Hematopoietic multipotent progenitor cell treated with erythropoietin and hydrocortisone succinate and interleukin-3 and kit ligand, for 17 days (in vitro differentiated cells): Measurements from ENCODE around the gene ZFYVE1.
"Not testable (repeated sequence)": the region's sequence is repeated elsewhere in the genome, so short reads cannot be mapped to it uniquely, and the experiment has no call there.

Source experiments
- DNase-seq: peaks from one replicate; pipeline ENCODE4 v3.0.0-alpha.2; 2015; ENCODE audit warnings: low spot score

The ZFYVE1 gene, protein sequence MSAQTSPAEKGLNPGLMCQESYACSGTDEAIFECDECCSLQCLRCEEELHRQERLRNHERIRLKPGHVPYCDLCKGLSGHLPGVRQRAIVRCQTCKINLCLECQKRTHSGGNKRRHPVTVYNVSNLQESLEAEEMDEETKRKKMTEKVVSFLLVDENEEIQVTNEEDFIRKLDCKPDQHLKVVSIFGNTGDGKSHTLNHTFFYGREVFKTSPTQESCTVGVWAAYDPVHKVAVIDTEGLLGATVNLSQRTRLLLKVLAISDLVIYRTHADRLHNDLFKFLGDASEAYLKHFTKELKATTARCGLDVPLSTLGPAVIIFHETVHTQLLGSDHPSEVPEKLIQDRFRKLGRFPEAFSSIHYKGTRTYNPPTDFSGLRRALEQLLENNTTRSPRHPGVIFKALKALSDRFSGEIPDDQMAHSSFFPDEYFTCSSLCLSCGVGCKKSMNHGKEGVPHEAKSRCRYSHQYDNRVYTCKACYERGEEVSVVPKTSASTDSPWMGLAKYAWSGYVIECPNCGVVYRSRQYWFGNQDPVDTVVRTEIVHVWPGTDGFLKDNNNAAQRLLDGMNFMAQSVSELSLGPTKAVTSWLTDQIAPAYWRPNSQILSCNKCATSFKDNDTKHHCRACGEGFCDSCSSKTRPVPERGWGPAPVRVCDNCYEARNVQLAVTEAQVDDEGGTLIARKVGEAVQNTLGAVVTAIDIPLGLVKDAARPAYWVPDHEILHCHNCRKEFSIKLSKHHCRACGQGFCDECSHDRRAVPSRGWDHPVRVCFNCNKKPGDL

DNA sequence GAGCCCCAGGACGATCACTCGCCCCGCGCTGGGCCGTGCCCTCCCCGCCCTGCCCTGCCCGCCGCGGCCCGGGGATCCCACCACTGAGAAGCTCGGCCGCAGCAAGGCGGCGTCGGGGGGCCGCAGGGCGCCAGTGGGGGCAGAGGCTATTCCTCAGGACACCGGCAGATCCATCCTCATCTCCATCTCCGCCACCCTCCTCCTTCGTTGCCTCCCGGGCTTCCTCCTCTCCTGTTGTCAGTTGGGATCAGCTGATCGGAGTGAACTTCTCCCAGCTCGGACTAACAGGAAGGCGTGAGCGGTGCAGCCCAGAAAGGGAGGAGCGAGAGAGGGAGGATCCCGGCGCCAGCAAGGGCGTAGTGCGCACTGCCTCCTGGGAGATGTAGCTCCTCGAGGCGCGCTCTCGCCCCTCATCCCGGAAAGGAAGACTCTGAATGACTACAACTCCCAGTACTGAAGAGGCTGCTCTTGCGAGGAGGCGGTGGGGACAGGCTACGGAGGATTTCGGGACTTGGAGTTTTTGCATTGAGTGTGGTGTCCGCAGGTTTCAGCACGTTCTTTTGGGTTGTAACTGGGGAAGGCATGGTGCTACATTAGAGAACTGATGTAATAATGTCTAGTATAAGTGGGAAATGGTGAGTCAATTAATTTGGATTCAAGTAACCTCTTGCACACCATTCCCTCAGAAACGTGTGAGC lies at the start of gene ZFYVE1:
ZFYVE1 (minus strand) TSS at position 262 of the 698 bp plus-strand sequence. CDS start 2,598 bp downstream, outside the sequence.
- DNase-seq, result peak; percentile 93

DNA sequence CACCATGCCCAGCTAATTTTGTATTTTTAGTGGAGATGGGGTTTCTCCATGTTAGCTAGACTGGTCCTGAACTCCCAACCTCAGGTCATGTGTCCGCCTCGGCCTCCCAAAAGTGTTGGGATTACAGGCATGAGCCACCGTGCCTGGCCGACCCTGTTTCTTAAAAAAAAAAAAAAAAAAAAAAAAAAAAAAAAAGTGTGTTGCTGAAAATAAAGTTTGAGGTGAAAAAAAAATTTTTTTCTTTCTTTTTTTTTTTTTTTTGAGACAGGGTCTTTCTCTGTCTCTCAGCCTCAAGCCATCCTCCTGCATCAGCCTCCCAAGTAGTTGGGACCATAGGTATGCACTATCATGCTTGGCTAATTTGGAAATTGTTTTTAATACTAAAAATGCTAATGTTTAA lies 42.7 kb upstream of the ZFYVE1 start:
- DNase-seq, result no peak

DNA sequence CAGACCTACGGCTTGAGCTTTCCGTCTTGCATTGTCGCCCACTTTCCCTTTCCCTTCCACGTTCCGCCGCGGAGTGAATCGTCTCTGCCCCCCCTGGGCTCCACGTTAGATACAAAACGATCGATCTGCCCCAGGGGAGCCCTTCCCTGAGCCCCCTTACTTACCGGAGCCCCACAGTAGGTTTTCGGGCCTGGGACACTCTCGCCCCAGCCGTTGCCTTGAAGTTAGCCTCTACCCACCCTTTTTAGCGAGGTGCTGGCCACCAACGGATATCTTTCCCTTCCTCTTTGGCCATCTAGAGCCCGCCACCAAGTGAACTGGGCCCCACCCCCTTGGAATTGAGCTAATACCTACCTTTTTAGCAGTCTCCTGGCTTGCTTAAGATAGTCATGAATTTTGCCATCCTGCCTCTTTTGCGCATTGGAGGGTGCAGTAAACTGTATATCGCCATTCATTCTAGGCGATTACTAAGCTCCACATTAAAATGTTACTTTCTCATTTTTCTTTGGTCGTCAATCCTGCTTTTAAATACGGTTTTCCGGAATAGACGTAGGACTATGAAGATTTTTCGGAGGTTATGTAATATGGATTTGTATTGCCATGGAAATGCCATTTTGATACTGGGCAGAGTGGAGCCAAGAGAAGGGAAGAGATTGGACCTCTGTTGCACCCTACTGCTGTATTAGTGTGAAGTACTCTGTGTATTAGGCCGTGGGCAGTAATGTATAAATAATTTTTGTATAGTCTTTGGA lies 32.2 kb upstream of the ZFYVE1 start:
- no peak for DNase-seq

DNA sequence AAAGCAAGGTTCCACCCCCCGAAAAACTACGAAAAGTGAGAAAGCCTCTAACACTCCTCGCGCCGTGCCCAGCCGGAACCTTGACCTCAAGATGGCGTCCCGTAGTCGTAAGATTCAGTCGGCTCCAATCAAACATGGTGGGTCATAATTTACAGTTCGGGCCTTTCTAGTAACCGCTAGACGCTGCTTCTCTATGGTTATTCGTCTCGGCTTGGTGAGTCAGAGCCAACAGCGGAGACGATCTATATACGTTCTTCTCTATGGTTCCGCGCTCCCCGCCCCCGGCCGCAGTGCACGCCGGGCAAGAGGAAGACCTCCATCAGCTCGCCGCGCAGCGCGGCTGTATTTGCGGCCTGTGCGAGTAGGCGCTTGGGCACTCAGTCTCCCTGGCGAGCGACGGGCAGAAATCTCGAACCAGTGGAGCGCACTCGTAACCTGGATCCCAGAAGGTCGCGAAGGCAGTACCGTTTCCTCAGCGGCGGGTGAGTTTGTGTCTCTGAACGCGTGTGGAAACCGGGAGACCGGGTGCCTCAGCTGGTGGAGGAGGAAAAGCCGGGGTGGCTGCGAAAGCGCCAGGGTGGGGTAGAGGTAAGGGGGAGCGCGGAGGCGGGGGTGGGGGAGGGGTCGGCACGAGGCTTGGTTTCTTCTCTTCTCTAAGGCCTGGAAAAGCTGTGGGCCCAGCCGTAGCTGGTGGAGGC lies 31.5 kb upstream of the ZFYVE1 start, which contains the start of gene RBM25:
RBM25 (plus strand) TSS at position 311 of the 698 bp plus-strand sequence. CDS start 13,108 bp downstream, outside the sequence.
- DNase-seq, result peak; percentile 97

DNA sequence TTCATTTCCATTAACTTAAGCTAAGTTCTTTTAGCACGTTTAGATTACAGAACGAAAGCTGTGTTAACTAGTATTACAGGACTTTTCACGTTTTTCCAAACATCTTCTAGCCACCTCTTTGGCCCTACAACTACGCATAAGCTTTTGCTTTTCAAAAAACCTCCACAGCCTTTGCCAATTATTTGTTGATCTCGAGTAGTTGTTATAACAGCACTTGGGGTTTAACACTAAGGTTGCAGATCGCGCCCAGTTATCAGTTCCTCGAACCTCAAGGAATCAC lies 31.0 kb upstream of the ZFYVE1 start:
- no peak for DNase-seq

DNA sequence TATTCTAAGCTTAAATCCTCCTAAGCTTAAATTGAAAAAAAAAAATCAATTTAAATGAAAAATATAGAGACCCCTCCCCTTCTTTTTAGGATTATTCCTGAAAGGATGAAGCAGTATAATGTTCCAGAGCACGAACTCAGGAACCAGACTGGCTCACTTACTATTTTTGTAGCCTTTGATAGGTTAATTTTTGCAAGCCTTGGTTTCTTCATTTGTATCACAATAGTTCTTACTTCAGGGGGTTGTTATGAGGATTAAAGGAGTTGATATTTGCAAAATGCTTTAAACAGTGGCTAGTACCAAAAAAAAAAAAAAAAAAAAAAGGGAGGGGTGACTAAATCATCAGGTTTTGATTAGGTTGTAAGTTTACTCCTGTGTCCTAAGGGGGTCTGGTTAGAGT lies 28.3 kb upstream of the ZFYVE1 start:
- no peak for DNase-seq

DNA sequence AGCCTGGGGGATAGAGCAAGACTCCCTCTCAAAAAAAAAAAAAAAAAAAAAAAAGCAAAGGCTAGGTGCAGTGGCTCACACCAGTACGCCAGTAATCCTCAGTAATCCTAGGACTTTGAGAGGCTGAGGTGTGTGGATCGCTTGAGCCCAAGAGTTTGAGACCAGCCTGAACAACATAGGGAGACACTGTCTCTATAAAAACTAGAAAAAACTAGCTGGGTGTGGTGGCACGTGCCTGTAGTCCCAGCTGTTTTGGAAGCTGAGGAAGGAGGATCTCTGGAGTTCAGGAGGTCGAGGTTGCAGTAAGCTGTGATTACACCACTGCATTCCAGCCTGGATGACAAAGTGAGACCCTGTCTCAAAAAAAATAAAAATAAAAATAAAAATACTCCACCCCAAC lies 22.5 kb upstream of the ZFYVE1 start:
- no peak for DNase-seq

DNA sequence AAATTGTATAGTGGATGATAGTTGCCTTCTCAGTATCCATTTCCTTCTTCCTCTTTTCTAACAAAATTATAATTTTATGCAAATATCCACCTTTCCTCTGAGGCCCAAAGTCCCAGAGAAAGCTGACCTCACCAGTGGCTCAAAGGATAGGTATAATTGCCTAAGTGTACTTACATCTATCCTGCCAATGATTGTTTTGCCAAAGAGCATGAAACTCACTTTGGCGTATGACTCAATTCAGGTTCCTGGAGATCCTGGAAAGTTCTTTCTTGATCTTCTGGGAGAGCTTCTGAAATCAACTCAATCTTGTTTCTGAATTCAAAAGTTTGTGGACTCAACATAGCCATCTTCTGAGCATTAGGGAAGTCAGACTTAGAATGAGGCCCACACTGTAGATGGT lies 20.9 kb upstream of the ZFYVE1 start:
- DNase-seq, result no peak

DNA sequence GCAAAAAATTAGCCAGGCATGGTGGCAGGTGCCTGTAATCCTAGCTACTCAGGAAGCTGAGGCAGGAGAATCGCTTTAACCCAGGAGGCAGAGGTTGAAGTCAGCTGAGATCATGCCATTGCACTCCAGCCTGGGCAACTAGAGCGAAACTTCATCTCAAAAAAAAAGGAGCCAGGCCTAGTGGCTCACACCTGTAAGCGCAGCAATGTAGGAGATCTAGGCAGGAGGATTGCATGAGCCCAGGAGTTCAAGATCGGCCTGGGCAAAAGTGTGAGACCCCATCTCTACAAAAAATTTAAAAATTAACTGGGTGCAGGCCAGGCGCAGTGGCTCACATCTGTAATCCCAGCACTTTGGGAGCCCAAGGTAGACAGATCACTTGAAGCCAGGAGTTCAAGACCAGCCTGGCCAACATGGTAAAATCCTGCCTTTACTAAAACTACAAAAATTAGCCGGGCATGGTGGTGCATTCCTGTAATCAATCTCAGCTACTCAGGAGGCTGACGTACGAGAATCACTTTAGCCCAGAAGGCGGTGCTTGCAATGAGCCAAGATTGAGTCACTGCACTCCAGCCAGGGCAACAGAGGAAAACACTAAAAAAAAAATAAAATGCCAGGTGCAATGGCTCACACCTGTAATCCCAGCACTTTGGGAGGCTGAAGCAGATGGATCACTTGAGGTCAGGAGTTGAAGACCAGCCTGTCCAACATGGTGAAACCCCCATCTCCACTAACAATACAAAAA lies 10.0 kb upstream of the ZFYVE1 start:
- DNase-seq, result not testable (repeated sequence)

DNA sequence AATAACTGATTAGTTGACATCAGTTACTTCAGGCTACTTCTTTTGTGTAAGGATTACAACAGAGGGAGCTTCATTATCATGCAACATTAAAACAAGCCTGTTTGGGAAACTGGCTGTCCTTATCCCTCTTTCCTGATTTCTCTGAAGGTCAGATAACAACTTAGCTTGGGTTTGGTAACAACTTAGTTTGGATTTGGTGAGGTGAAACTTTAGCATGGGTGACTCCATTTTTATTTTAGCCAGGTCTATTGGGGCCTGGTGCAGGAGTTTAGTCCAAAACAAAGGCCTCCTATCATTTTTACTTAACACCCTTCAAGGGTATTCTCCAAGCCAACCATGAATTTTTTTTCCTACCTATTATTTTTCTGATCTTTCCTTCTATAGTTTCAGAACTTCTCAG lies 1.1 kb upstream of the ZFYVE1 start:
- DNase-seq, result no peak

DNA sequence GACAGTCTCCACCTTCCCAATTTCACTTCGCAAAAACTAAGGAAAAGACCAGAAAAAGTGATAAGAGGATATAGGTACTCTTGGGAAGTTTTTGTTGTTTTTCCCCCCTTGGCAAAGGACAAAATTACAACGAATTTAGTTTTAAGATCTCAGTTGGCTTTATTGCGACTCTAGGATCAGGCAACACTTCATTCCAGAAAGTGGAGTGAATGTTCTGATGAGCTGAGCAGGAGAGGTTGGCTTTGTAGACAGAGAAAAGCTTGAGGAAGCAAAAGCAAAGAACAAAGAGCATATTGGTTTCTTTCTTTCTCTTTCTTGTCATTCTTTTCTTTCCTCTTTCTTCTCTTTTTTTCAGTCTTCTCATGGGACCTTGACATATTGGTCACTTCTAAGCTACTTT lies 640 bp upstream of the ZFYVE1 start:
- DNase-seq, result no peak

DNA sequence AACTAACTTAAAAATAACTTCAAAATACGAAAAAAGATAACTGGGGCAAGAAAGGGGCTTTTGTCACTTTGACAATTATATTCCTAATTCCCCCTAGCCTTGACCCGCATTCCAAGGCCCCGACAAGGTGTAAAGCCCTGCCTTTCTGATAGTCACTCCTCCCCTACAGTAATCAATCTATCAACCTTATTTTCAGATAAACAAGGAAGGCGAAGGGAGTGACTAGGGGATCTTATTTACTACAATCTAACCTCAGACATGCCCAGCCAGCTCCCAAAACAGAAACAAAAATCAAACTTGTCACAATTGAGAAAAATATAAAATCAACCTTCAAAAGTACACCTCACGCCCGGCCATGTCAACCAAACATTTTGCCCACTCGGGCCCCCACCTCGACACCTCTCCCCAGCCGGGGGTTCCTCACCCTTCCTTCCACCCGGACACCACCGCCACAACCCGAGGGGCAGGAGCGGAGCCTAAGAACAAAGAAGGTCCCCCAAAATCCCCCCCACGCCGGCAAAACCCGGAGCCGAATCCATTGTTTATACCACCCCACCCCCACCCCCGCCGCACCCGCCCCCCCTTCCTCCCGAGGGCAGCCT lies 562 bp downstream of the ZFYVE1 start:
- peak; percentile 63 for DNase-seq

DNA sequence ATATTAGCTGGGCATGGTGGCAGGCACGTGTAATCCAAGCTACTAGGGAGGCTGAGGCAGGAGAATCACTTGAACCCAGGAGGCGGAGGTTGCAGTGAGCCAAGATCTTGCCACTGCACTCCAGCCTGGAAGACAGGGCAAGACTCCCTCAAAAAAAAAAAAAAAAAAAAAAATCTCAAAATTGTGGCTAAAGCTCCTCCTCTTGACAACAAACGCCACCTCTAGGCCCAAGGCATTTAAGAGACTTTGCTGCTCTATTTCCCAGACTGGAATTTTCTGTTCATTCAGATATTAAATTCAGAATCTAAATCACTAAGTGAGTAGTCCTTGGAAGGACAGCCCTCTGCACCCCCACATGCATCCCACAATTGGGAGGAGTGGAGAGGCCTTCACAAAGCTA lies 1.4 kb downstream of the ZFYVE1 start:
- DNase-seq, result peak; percentile 49

DNA sequence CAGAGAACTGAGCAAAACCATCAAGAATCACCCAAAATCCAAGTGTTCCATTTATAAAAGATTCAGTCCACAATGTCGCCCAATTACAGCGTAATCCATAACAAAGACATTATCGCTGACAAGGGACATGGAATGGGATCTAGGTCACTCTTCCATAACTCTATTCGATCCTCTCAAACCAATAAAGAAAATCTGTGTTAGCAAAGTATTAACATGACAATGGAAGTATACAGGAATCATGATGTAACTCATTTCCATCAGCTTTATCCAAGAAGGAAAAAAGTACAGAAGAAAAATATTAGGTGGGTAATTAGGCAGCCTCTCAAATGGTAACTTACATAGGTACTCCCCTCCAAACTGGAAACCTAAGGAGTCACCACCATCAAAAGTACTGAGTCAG lies 4.9 kb downstream of the ZFYVE1 start:
- no peak for DNase-seq

DNA sequence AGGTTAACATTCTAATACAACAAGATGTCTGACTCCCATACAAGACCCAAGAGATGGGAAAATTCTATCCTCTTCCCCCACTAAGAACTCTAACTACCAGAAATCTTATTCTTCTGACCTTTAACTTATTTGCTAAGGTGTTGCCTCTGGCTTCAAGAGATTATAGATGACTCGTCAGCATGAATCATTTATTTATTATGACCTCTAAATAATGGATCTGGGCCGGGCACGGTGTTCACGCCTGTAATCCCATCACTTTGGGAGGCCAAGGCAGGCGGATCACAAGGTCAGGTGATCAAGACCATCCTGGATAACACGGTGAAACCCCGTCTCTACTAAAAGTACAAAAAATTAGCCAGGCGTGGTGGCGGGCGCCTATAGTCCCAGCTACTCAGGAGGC lies 10.9 kb downstream of the ZFYVE1 start:
- not testable (repeated sequence) for DNase-seq

DNA sequence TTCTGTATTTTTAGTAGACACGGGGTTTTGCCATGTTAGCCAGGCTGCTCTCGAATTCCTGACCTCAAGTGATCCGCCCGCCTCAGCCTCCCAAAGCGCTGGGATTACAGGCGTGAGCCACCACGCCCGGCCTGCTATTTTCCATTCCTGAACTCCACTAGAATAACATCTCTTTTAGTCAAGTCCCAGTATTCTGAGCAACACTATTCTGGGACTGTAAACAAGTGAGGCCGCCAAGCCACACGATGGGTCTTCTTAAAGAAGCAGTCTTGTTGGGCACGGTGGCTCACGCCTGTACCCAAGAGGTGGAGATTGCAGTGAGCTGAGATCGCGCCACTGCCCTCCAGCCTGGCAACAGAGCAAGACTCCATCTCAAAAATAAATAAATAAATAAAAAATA lies 11.4 kb downstream of the ZFYVE1 start:
- DNase-seq, result not testable (repeated sequence)

DNA sequence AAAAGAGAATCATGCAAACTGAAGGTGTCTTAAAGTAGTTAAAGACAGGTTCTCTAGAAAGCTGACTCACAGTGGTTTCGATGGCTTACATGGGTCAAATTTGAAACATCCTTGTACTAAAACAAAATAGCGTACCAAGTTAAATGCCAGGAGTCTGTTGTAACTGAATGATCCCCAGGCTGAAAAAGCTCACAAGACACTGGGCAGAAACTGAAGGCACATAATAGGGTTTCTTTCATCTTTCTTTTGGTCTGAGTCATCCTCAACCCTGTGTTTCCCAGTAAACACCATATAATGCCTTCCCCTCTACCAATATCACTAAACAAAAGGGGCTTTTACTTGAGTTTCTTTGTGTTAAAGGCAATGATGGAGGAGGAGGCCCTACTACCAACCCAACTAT lies 12.8 kb downstream of the ZFYVE1 start:
- peak; percentile 6 for DNase-seq

DNA sequence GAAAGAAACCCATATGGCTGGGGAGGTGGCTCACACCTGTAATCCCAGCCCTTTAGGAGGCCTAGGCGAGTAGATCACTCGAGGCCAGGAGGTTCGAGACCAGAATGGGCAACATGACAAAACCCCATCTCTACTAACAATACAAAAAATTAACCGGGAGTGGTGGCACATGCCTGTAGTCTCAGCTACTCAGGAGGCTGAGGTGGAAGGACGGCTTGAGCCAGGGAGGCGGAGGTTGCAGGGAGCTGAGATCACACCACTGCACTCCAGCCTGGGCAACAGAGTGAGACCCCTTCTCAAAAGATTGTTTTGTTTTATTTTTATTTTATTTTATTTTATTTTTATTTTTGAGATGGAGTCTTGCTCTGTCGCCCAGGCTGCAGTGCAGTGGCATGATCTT lies 15.7 kb downstream of the ZFYVE1 start:
- not testable (repeated sequence) for DNase-seq

DNA sequence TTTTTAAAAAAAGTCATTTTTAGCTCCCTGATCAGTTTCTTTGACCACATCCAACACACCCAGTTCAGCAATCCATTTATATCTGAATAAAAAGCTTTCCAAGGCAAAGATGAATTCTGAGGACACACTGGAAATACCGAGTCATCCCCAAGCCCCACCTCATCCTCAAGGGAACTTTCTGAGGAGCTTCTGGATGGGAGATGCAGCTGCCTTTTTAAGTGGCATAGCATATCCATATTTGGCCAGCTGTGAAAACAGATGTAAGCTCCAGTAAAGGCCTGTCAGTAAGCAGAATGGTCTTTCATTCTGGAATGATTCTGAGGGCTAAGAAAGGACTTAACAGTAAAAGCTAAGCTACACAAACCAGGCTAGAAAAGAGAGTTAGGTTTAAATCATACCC lies 18.4 kb downstream of the ZFYVE1 start:
- DNase-seq, result peak; percentile 4

DNA sequence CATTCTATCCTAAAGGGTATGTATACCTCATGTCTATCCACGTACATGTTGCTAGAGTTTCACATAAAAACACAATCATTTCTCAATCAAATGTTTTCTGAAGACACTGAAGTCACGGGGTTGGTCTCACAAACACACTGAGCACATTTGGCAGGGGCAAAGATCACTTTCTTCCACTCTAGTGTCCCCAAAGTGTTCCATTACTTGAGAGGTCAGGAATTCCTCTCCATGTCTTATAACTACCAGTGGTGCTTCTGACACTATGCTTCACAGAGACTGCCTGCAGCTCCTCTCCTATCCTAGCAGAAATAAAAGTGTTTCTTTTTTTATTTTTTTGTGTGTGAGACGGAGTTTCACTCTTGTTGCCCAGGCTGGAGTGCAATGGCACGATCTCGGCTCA lies 19.1 kb downstream of the ZFYVE1 start:
- peak; percentile 4 for DNase-seq
